Effector memory CD8-positive, alpha-beta T cell (primary cell): ENCODE measurements around the gene NFIL3.
"Not testable (repeated sequence)": the region's sequence is repeated elsewhere in the genome, so short reads cannot be mapped to it uniquely, and the experiment has no call there.

Experiments
- ATAC-seq: fragments of 150-1000 bp; cut with Tn5 transposase; replicated peaks from 2 replicates; pipeline ENCODE4 v1.10.0; 2021; ENCODE audit warnings: mild to moderate bottlenecking, moderate library complexity
- DNase-seq, 3 experiments: peaks; one replicate each; pipeline ENCODE4 v3.0.0; 2021
- H3K27ac Mint-ChIP-seq, 2 donors: one replicate each; pipeline ENCODE4 v1.8.0; 2022; ENCODE audit warnings: mild to moderate bottlenecking in 2 of 2, mixed read lengths in 2 of 2, moderate library complexity in 2 of 2
- H3K27me3 Mint-ChIP-seq, 2 donors: one replicate each; pipeline ENCODE4 v1.8.0; 2022; ENCODE audit warnings: mixed read lengths in 2 of 2
- H3K36me3 Mint-ChIP-seq: one replicate; pipeline ENCODE4 v1.8.0; 2022; ENCODE audit warnings: mild to moderate bottlenecking, moderate library complexity, mixed read lengths; ENCODE audit not compliant: insufficient read depth
- H3K4me1 Mint-ChIP-seq, 2 donors: one replicate each; pipeline ENCODE4 v1.8.0; 2022; ENCODE audit warnings: low read depth in 2 of 2, mixed read lengths in 2 of 2
- H3K4me3 Mint-ChIP-seq, 2 donors: one replicate each; pipeline ENCODE4 v1.8.0; 2022; ENCODE audit warnings: mild to moderate bottlenecking in 2 of 2, mixed read lengths in 2 of 2, moderate library complexity in 2 of 2
- H3K9me3 Mint-ChIP-seq, 2 donors: one replicate each; pipeline ENCODE4 v1.8.0; 2022; ENCODE audit warnings: mixed read lengths in 2 of 2

Gene NFIL3

DNA sequence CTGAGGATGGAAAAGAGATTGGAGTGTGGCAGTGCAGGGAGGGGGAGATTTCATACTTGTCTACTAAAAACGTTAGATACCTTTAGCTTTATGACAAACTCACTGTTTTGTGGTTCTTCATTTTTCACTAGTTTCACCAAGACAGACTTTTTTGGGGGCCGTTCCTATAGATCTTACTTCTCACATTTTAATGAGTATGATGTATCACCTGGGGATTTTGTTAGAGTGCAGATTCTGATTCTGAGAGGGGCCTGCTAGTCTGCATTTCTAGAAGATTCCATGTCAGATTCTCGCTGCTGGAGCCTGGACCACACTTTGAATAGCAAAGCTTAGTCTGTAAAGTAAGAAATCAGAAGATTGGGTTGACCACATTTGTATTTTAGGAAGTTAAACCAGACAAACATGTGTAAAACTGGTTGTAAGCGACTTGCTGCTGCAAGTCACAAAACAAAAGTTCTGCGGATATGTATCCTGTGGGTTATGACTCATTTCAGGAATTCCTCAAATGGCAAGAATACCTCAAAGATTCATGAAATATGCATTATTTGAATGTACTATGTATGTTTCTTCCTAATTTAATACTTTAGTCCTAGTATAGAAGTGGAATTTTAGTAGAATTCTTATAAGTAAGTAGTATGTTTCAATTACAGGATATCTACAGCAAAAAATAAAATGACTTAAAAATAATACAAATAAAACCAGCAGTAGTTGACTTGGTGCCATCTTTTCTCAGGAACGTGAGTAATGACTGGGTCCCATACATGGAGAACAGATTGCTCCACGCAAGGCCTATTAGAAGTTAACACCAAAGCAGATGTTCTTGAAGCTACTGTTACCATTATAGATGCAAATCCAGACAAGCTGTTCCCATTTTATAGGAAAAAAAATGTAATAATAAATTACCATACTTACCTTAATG lies 27.8 kb downstream of the NFIL3 start:
- Mint-ChIP-seq H3K4me3 (no peak overlapping the region), H3K9me3 (no peaks in the 10 kb centered on the region), H3K4me1 (peaks cover 8% of the 10 kb centered on the region in 2 donors), H3K27me3 (no peaks in the 10 kb centered on the region), H3K27ac (no peak overlapping the region), H3K36me3 (no peaks in the 10 kb centered on the region)
- DNase-seq: no peak
- ATAC-seq: no peak

DNA sequence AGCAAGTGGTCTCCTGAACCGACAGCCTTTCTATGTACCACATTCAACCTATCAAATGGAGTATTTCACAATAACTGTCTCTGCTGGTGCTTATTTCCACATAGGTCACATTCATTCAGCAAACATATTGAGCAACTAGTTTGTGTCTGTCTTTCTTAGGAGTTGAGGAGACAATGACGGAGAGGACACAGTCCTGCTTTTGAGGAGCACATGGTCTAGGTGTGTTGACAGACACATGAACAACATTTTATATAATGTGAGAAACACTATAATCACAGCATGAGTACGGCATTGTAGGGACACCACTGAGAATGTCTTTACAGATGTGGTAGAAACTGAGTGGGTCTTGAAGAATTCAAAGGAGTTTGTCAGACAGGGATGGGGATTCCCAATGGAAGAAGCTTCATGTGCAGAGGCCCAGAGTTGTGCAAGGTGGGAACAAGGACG lies 28.5 kb downstream of the NFIL3 start:
- ATAC-seq (no peak), DNase-seq (no peak)
- Mint-ChIP-seq H3K27ac (no peak overlapping the region), H3K27me3 (no peaks in the 10 kb centered on the region), H3K9me3 (no peaks in the 10 kb centered on the region), H3K36me3 (no peaks in the 10 kb centered on the region), H3K4me3 (no peak overlapping the region), H3K4me1 (peaks cover 8% of the 10 kb centered on the region in 2 donors)

DNA sequence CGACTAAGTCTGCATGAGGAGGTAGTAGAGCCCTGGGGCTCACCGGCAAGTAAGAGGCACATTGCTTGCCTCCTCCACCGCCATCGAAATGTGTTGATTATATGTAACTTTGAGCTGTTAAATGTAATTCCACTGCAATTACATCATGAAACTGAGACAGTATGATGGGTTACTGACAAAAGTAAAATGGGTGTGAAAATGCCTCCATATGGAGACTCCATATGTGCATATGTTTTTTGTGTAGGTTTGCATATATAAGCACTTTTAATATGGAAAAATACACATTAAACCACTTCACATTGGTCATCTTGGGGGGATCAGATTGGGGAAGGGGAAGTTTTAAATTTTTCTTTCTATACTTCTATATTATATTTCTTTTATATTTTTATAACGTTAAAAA lies 29.8 kb downstream of the NFIL3 start:
- Mint-ChIP-seq H3K9me3 (no peaks in the 10 kb centered on the region), H3K27me3 (no peaks in the 10 kb centered on the region), H3K27ac (no peak overlapping the region), H3K4me3 (no peak overlapping the region), H3K36me3 (no peaks in the 10 kb centered on the region), H3K4me1 (peaks cover 8% of the 10 kb centered on the region in 2 donors)
- DNase-seq (no peak), ATAC-seq (no peak)

DNA sequence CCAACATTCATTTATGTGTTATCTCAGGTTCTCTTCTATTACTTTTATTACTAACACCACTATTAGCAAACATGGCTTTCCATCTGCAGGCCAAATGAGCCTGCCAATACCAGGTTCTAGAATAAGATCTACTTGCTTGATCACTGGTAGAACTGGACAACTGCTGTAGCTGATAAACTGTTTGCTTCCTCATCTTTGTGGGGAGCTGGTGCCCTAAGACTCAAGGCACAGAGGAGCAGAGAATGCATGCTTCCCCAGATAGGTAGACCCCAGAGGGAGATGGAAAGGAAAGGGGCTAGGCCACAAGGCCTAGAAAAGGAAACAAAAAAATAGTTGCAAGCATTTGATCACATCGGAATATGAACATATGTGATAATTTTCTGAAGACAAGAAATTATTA lies 31.2 kb downstream of the NFIL3 start:
- no peaks in the 10 kb centered on the region for H3K9me3 Mint-ChIP-seq
- H3K36me3 Mint-ChIP-seq: no peaks in the 10 kb centered on the region
- H3K4me1 Mint-ChIP-seq: peaks cover 8% of the 10 kb centered on the region in 2 donors
- H3K4me3 Mint-ChIP-seq: no peak overlapping the region
- no peak overlapping the region for H3K27ac Mint-ChIP-seq
- DNase-seq (no peak), ATAC-seq (no peak)
- H3K27me3 Mint-ChIP-seq: no peaks in the 10 kb centered on the region

DNA sequence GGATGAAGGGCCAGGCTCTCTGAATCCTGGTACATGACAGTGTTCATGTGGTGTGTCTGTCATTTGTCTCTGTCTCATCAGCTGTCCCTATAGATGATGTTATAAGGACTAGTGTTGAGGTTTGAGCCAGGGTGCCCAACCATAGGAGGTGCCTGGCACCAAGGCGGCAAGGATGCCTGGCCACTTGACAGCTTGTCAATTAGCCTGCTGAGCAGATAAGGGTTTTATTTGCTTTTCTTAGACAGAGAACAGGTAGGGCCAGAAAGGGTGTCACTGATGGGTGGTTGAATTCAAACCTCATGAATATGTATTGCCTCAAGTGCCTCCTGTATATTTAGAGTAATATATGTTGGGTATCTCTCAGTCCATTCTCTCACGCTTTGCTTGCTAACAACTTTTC lies 31.8 kb downstream of the NFIL3 start:
- ATAC-seq: no peak
- no peak overlapping the region for H3K4me3 Mint-ChIP-seq

DNA sequence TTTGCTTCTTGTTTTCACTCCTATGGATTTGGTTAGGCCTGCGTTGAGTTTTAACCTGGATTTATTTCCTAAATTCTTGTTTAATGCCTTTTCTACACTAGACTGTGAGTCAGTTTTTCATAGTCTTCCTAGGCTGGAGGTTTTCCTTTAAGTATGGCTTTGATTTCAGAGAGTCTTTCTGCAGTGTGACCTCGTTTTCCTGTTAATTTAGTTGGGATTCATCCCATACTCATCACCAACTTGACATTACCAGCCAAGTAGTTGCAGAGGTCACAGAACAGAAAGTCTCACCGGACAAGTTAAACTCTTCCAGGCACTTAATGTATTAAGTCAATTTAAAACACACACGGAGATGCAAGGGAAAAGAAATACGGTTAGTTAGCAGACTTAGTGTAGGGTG lies 32.2 kb downstream of the NFIL3 start:
- Mint-ChIP-seq H3K4me3 (no peak overlapping the region), H3K36me3 (no peaks in the 10 kb centered on the region), H3K27me3 (no peaks in the 10 kb centered on the region), H3K9me3 (no peaks in the 10 kb centered on the region), H3K4me1 (peaks cover 8% of the 10 kb centered on the region in 2 donors), H3K27ac (no peak overlapping the region)
- ATAC-seq (no peak), DNase-seq (no peak)

More for the DNA sequence above, 31.8 kb downstream of the NFIL3 start:
- H3K27me3 Mint-ChIP-seq: no peaks in the 10 kb centered on the region
- H3K27ac Mint-ChIP-seq: no peak overlapping the region
- no peak for DNase-seq
- H3K9me3 Mint-ChIP-seq: no peaks in the 10 kb centered on the region
- H3K4me1 Mint-ChIP-seq: peaks cover 8% of the 10 kb centered on the region in 2 donors
- no peaks in the 10 kb centered on the region for H3K36me3 Mint-ChIP-seq

DNA sequence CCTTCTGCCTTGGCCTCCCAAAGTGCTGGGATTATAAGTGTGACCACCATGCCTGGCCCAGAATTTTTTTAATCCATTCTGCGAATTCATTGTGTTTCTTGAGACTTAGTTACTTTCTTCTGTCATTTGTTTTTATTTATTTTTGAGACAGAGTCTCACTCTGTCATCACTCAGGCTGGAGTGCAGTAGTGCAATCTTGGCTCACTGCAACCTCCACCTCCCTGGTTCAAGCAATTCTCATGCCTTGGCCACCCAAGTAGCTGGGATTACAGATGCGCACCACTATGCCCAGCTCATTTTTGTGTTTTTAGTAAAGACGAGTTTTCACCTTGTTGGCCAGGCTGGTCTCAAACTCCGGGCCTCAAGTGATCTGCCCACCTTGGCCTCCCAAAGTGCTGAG lies 33.9 kb downstream of the NFIL3 start:
- H3K9me3 Mint-ChIP-seq, DNase-seq, H3K27me3 Mint-ChIP-seq, H3K27ac Mint-ChIP-seq, H3K4me1 Mint-ChIP-seq, ATAC-seq, H3K36me3 Mint-ChIP-seq, H3K4me3 Mint-ChIP-seq: not testable (repeated sequence)

DNA sequence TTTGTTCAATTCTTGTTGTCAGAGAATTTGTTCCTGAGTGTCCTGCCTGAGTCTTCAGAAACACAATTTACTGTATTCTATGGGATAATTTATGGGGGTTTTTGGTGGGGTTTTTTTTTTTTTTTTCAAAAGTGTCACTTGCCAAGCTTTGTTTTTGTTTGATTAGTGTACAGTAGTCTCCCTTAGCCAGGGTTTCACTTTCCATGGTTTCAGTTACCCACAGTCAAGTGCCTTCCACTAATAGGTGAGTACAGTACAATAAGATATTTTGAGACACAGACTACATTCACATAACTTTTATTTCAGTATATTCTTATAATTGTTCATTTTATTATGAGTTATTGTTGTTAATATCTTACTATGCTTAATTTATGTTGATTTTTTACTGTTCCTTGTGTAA lies 36.9 kb downstream of the NFIL3 start:
- no peaks in the 10 kb centered on the region for H3K27me3 Mint-ChIP-seq
- H3K4me1 Mint-ChIP-seq: no peaks in the 10 kb centered on the region
- no peak for ATAC-seq
- H3K4me3 Mint-ChIP-seq: no peak overlapping the region
- DNase-seq: no peak
- peaks cover 3% of the 10 kb centered on the region for H3K36me3 Mint-ChIP-seq
- no peaks in the 10 kb centered on the region for H3K9me3 Mint-ChIP-seq
- H3K27ac Mint-ChIP-seq: no peak overlapping the region

DNA sequence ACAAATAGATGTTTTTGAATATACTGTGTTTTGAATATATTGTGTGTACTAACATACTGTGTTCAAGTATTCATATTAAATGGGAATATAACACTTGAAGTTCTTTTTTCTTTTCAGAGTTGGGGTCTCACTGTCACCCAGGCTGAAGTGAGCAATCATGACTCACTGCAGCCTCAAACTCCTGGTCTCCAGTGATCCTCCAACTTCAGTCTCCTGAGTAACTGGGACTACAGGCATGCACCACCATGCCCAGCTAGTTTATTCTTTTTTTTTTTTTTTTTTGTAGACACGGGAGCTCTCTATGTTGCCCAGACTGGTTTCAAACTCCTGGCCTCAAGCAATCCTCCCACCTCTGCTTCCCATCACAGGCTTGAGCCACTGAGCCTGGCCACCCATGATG lies 38.7 kb downstream of the NFIL3 start:
- Mint-ChIP-seq H3K4me1 (no peaks in the 10 kb centered on the region), H3K9me3 (no peaks in the 10 kb centered on the region)

DNA sequence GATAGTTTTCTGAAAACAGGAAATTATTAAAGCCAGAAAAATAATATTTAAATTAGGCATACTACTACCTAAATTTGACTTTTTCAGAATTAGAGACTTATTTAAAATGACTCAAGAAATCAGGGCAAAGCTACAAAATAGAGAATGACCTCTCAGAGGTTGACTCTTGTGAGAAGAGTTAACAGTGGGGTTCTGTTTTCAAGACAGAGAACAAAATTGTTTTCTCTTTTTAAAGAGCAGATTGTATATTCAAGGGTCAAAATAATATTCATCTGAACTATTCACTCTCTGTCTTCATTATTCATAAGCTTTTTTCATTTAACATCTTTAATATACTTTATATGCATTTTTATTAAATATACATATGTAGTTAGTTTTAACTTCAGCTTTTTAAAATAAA lies 40.1 kb downstream of the NFIL3 start:
- ATAC-seq: no peak
- Mint-ChIP-seq H3K27ac (no peak overlapping the region), H3K27me3 (no peaks in the 10 kb centered on the region), H3K4me1 (no peaks in the 10 kb centered on the region), H3K4me3 (no peak overlapping the region), H3K36me3 (peaks cover 3% of the 10 kb centered on the region), H3K9me3 (no peaks in the 10 kb centered on the region)
- DNase-seq: no peak

More for the DNA sequence above, 38.7 kb downstream of the NFIL3 start:
- H3K36me3 Mint-ChIP-seq: peaks cover 3% of the 10 kb centered on the region
- H3K27me3 Mint-ChIP-seq: no peaks in the 10 kb centered on the region
- no peak overlapping the region for H3K4me3 Mint-ChIP-seq
- ATAC-seq (no peak), DNase-seq (no peak)
- no peak overlapping the region for H3K27ac Mint-ChIP-seq

DNA sequence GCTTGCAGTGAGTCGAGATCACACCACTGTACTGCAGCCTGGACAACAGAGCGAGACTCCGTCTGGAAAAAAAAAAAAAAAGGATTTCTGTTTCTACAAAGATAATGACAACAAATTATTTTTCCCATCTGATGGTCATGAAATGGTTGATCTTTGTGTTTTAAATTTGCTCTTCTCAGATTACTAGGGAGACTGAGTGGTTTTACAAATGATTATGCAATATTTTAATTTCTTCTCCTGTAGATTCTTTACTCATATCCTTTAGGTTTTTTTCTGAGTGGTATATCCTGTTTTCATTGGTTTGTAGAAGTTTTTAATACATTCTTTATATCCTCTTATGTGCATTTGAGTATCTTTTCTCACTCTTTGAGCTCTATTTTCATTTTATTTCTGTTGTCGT lies 41.3 kb downstream of the NFIL3 start:
- peaks cover 3% of the 10 kb centered on the region for H3K36me3 Mint-ChIP-seq
- no peaks in the 10 kb centered on the region for H3K9me3 Mint-ChIP-seq
- no peak overlapping the region for H3K27ac Mint-ChIP-seq
- H3K4me1 Mint-ChIP-seq: no peaks in the 10 kb centered on the region
- no peak overlapping the region for H3K4me3 Mint-ChIP-seq
- no peak for ATAC-seq
- no peak for DNase-seq
- H3K27me3 Mint-ChIP-seq: no peaks in the 10 kb centered on the region

DNA sequence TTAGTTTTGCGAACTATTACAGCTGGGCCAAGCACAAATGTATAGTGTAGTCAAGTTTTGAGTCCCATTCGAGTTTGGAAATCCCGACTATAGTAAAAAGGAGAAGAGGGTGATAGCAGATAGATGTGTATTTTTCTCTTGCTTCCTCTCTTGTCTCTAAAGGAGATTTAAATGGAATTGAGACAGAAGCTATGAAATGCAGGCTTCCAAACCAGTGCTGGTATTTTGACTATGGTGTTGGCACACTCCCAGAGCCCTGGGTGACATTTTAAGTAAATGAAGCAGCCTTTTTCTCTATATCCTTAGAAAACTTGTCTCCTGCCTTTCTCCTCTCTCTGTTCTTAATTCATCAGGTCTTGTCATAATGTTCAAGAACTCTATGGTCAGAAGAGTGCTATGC lies 44.2 kb downstream of the NFIL3 start:
- H3K9me3 Mint-ChIP-seq: no peaks in the 10 kb centered on the region
- H3K36me3 Mint-ChIP-seq: peaks cover 3% of the 10 kb centered on the region
- H3K27me3 Mint-ChIP-seq: no peaks in the 10 kb centered on the region
- DNase-seq (no peak), ATAC-seq (no peak)
- peaks cover 8% of the 10 kb centered on the region in 2 donors for H3K4me1 Mint-ChIP-seq
- no peak overlapping the region for H3K27ac Mint-ChIP-seq
- H3K4me3 Mint-ChIP-seq: no peak overlapping the region

DNA sequence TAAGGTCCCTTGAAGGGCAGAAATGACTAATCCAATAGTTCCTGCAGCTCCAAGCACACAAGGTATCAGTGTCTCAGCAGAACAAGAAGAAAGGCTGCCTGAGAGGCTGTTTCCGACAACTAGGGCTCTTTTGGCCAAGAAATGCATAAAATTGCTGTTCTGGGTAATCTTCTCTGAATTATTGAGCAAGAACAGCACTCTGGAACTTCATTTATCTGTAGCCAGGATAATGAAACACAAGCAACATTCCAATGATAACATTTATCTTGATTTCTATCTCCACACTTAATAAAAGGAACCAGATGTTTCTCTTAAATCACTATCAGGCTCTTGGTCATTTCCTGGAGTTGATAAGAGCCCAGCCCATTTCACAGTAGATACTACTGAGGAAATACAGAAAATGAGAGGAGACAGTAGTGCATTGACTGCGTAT lies 44.9 kb downstream of the NFIL3 start:
- H3K36me3 Mint-ChIP-seq: peaks cover 3% of the 10 kb centered on the region
- H3K4me3 Mint-ChIP-seq: no peak overlapping the region
- no peak overlapping the region for H3K27ac Mint-ChIP-seq
- ATAC-seq: no peak
- no peak for DNase-seq
- peaks cover 8% of the 10 kb centered on the region in 2 donors for H3K4me1 Mint-ChIP-seq
- no peaks in the 10 kb centered on the region for H3K9me3 Mint-ChIP-seq
- no peaks in the 10 kb centered on the region for H3K27me3 Mint-ChIP-seq

DNA sequence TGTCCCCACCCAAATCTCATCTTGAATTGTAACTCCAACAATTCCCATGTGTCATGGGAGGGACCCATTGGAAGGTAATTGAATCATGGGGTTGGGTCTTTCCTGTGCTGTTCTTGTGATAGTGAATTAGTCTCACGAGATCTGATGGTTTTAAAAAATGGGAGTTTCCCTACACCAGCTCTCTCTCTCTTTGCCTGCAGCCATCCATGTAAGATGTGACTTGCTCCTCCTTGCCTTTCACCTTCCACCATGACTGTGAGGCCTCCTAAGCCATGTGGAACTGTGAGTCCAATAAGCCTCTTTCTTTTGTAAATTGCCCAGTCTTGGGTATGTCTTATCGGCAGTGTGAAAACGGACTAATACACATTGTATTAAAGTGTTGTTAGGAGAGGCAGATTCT lies 45.6 kb downstream of the NFIL3 start:
- DNase-seq, H3K9me3 Mint-ChIP-seq, H3K4me3 Mint-ChIP-seq, ATAC-seq, H3K27me3 Mint-ChIP-seq, H3K36me3 Mint-ChIP-seq, H3K4me1 Mint-ChIP-seq, H3K27ac Mint-ChIP-seq: not testable (repeated sequence)
